ENCODE data around the gene LMO1.
A peak's percentile ranks its signal among the peaks of the same experiment; 100 is the strongest.

Gene LMO1

DNA sequence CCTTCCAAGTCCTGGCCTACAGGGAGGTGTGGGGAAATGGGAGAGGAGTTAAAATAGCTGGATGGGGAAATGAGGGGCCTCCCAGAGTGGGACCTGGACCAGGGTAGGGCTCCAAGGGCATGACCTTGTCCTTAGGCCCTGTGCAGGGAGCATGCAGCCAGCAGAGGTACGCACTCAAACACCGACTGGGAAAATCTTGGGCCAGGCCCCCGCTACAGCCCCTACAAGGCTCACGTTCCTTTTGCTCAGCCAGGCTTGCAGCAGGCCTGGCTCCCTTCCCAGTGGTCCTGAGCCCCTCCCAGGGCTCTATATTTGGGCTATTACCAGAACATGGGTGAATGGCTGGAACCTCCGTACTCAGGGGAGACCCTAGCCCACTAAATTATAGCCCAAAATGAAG lies 31.3 kb downstream of the LMO1 start:
- Histone ChIP-seq H3K36me3 (ENCODE audit: control insufficient read depth, insufficient read depth, low read length) (no peaks in the 10 kb centered on the region), H3K27me3 (replicated peaks; ENCODE audit: control insufficient read depth, insufficient read depth, low read length) (no peaks in the 10 kb centered on the region; the same call in 1 of the 2 replicates), H3K4me3 (replicated peaks; ENCODE audit: low read depth, low read length) (no peak overlapping the region)
- DNase-seq (ENCODE audit: extremely low read depth, insufficient read length): no peak
- TF ChIP-seq, protein P1, sequence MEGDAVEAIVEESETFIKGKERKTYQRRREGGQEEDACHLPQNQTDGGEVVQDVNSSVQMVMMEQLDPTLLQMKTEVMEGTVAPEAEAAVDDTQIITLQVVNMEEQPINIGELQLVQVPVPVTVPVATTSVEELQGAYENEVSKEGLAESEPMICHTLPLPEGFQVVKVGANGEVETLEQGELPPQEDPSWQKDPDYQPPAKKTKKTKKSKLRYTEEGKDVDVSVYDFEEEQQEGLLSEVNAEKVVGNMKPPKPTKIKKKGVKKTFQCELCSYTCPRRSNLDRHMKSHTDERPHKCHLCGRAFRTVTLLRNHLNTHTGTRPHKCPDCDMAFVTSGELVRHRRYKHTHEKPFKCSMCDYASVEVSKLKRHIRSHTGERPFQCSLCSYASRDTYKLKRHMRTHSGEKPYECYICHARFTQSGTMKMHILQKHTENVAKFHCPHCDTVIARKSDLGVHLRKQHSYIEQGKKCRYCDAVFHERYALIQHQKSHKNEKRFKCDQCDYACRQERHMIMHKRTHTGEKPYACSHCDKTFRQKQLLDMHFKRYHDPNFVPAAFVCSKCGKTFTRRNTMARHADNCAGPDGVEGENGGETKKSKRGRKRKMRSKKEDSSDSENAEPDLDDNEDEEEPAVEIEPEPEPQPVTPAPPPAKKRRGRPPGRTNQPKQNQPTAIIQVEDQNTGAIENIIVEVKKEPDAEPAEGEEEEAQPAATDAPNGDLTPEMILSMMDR (IDR thresholded peaks at IDR 0.05; ENCODE audit: insufficient read depth, low read length, poor library complexity, severe bottlenecking): no peak

GRCh38 chr11:8231979-8232378 lies 31.7 kb downstream of the LMO1 start:
- no peaks in the 10 kb centered on the region for H3K36me3 ChIP-seq (ENCODE audit: control insufficient read depth, insufficient read depth, low read length)
- DNase-seq (ENCODE audit: extremely low read depth, insufficient read length): no peak
- H3K4me3 ChIP-seq (replicated peaks; ENCODE audit: low read depth, low read length): no peak overlapping the region
- H3K27me3 ChIP-seq (replicated peaks; ENCODE audit: control insufficient read depth, insufficient read depth, low read length): no peaks in the 10 kb centered on the region; the same call in 1 of the 2 replicates
- TF ChIP-seq, protein P1 (IDR thresholded peaks at IDR 0.05; ENCODE audit: insufficient read depth, low read length, poor library complexity, severe bottlenecking): no peak

- TF ChIP-seq, protein P1 (IDR thresholded peaks at IDR 0.05; ENCODE audit: insufficient read depth, low read length, poor library complexity, severe bottlenecking): no peak
- Histone ChIP-seq H3K4me3 (replicated peaks; ENCODE audit: low read depth, low read length) (no peak overlapping the region), H3K27me3 (replicated peaks; ENCODE audit: control insufficient read depth, insufficient read depth, low read length) (no peaks in the 10 kb centered on the region; the same call in 1 of the 2 replicates), H3K36me3 (ENCODE audit: control insufficient read depth, insufficient read depth, low read length) (no peaks in the 10 kb centered on the region)
- no peak for DNase-seq (ENCODE audit: extremely low read depth, insufficient read length)
Observed at GRCh38 chr11:8230921-8231847, 32.5 kb downstream of the LMO1 start.

DNA sequence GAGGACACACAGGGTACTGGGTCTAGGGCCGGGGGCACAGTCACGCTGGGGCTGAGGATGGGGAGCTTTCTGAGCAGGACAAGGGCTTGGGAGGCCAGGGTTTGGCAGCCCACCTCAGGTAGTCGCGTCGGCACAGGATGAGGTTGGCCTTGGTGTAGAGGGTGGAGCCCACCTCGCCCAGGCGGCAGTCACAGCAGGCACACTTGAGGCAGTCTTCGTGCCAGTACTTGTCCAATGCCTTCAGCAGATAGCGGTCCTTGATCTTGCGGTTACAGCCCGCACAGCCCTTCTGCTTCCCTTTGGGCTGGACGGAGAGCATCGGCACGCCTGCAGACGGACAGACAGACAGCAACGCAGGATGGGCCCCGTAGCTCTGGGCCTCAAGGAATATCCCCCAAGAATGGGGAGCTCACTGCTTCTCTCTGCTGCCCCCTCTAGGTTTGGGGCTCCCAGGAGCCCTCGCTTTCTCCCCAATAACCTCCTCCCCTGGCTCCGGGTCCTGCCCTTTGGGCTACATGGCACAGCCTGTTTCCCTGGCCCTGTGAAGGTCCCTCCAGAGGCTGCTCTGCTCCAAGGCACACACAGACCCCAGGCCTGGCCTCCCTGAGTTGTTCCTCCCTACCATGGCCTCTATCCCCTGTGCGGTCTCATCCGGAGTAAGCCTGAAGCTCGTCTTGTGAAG lies 33.4 kb downstream of the LMO1 start:
- Histone ChIP-seq H3K36me3 (ENCODE audit: control insufficient read depth, insufficient read depth, low read length) (no peaks in the 10 kb centered on the region), H3K4me3 (replicated peaks; ENCODE audit: low read depth, low read length) (no peak overlapping the region), H3K27me3 (replicated peaks; ENCODE audit: control insufficient read depth, insufficient read depth, low read length) (no peaks in the 10 kb centered on the region; the same call in 1 of the 2 replicates)
- TF ChIP-seq, protein P1 (IDR thresholded peaks at IDR 0.05; ENCODE audit: insufficient read depth, low read length, poor library complexity, severe bottlenecking): peak; percentile 33
- no peak for DNase-seq (ENCODE audit: extremely low read depth, insufficient read length)

GRCh38 chr11:8229299-8230177 lies 34.1 kb downstream of the LMO1 start:
- H3K4me3 ChIP-seq (replicated peaks; ENCODE audit: low read depth, low read length): no peak overlapping the region
- DNase-seq (ENCODE audit: extremely low read depth, insufficient read length): no peak
- TF ChIP-seq, protein P1 (IDR thresholded peaks at IDR 0.05; ENCODE audit: insufficient read depth, low read length, poor library complexity, severe bottlenecking): no peak
- no peaks in the 10 kb centered on the region for H3K36me3 ChIP-seq (ENCODE audit: control insufficient read depth, insufficient read depth, low read length)
- no peaks in the 10 kb centered on the region; the same call in 1 of the 2 replicates for H3K27me3 ChIP-seq (replicated peaks; ENCODE audit: control insufficient read depth, insufficient read depth, low read length)
